NCI-H2171 treated with DMSO at 0.1 percent for 48 hours (cell line): ENCODE results near the gene FAH.
"Not testable (repeated sequence)": the region's sequence is repeated elsewhere in the genome, so short reads cannot be mapped to it uniquely, and the experiment has no call there.

Experiments
- DNase-seq: peaks from one replicate; lab custom pipeline; 2025; lab: John Stamatoyannopoulos, UW

Gene FAH

GRCh38 chr15:80151576-80151975 is 1.2 kb upstream of the FAH start:
- DNase-seq: no peak

DNA sequence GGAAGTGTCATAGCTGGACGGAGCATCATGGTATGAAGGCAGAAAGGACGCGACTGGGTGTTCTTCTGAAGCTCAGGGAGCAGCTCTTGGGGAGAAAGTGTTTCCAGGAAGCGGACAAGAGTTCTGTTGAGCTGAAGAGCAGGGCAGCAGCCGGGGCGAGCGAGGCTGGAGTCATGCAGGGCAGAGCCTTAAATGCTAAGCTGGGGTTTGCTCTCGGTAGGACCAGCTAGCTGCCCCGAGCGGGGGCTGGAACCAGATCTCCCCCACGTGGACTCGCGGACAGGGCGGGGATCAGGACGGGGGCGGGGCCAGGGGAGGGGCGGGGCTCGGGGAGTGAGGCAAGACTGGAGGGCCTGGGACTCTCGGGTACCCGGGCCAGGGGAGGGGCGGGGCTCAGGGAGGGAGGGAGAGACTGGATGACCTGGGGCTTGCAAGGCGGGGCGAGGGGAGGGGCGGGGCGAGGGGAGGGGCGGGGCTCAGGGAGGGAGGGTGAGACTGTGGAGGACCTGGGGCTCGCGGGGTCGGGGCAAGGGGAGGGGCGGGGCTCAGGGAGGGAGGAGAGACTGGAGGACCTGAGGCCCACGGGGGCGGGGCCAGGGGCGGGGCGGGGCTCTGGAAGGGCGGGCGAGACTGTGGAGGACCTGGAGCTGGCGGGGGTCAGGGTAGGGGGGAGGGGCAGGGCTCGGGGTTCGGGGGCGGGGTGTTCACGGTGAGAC is 461 bp upstream of the FAH start:
- peak; percentile 84 for DNase-seq

- no peak for DNase-seq
Observed at GRCh38 chr15:80153900-80154299, 1.1 kb downstream of the FAH start.

- DNase-seq: no peak
Observed at GRCh38 chr15:80154336-80154735, 1.5 kb downstream of the FAH start.

GRCh38 chr15:80155001-80155377 is 2.2 kb downstream of the FAH start:
- DNase-seq: no peak

DNA sequence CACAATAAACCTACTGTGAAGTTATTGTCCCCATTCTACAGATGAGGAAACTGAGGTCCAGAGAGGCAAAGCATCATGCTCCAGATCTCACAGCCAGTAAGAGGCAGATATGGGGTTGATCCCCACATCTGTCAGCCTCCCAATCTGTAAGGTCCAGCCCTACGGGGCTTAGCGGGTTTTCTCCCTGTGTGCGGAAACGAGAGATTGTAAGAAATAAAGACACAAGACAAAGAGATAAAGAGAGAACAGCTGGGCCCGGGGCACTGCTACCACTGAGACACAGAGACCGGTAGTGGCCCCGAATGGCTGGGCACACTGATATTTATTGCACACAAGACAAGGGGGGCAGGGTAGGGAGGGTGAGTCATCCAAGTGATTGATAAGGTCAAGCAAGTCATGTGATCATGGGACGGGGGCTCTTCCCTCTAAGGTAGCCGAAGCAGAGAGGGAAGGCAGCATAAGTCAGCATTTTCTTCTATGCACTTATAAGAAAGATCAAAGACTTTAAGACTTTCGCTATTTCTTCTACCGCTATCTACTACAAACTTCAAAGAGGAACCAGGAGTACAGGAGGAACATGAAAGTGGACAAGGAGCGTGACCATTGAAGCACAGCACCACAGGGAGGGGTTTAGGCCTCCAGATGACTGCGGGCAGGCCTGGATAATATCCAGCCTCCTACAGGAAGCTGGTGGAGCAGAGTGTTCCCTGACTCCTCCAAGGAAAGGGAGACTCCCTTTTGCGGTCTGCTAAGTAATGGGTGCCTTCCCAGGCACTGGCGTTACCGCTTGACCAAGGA is 2.8 kb downstream of the FAH start:
- DNase-seq: not testable (repeated sequence)

DNA sequence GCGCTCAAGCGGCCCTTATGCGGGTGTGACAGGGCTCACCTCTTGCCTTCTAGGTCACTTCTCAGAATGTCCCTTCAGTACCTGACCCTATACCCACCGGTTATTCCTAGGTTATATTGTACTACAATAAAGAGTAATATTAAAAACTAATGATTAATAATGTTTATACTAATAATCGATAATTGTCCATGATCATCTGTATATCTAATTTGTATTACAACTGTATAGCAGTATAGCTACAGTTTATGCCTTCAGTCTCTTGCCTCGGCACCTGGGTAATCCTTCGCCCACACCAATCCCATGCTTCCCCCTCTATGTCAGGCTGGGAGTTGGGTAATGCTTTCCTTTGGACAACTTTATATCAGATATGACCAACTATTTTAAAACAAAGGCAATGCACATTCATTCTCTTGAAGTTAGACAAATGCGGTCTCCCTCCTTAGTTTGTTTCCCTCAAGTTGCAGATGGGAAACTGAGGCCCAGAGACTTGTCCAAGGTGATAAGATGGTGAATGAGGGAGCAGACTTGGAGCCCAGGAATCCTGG is 3.4 kb downstream of the FAH start:
- no peak for DNase-seq

DNA sequence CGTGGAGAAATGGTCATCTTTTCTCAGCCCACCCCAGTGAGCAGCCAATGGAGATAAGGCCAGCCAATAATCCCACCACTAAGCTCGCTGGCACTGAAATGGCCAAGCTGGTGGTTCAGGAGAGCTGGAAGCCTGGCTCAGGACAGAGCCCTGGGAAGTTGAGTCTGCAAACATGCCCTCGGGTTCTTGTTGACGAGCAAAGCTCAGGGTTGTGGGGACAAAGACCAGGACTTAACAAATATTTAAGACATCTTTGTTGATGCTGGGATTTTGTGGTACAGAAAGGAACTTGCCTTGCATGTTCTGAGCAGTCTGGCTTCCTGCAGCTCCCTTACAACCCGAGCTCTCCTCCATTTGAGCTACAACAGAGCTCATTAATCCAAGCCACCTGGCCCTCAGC is 4.4 kb downstream of the FAH start:
- DNase-seq: no peak

- no peak for DNase-seq
Observed at GRCh38 chr15:80159301-80159700, 6.5 kb downstream of the FAH start.

GRCh38 chr15:80159811-80160569 is 7.2 kb downstream of the FAH start:
- no peak for DNase-seq

- DNase-seq: no peak
Observed at GRCh38 chr15:80160570-80161156, 7.9 kb downstream of the FAH start.

GRCh38 chr15:80161468-80162016 is 8.7 kb downstream of the FAH start:
- no peak for DNase-seq

DNA sequence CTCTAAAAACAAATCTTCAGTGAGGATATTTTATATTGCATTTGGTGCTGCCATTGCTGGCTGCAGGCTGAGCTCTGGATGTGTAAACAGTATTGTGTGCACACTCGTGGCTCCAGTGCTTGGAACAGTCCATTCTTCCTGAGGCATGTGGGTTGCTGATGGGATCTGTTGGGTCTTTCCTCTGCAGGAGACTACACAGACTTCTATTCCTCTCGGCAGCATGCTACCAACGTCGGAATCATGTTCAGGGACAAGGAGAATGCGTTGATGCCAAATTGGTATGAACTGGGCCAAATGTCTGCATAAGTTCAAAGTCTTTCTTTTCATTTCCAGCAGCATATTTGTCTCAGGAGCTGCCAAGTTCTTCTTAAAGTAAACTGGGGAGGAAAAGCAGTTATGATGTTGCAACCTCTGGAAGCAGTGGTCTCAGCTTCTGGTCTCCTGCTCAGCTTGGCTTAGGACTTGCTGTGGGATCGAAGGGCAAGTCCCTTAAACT is 9.3 kb downstream of the FAH start:
- DNase-seq: no peak

- no peak for DNase-seq
Observed at GRCh38 chr15:80163217-80163616, 10.4 kb downstream of the FAH start.

- no peak for DNase-seq
Observed at GRCh38 chr15:80163897-80164296, 11.1 kb downstream of the FAH start.

- no peak for DNase-seq
Observed at GRCh38 chr15:80167936-80168335, 15.1 kb downstream of the FAH start.

DNA sequence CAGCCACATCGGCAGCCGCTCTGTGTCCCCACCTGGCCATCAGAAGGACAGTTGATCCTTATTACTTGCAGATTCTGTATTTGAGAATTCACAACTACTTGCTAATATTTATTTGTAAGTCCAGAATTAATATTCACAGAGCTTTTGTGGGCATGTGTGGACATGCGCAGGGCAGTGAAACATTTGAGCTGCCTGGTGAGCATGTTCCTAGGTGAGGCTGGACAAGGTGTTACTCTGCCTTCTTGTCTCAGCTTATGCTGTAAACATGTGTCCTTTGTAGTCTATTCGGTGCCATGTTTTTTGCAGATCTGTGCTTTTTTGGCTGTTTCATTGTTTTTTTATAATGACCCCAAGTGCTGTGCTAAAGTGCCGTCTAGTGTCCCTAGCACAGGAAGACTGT is 15.6 kb downstream of the FAH start:
- no peak for DNase-seq

GRCh38 chr15:80169768-80170357 is 17.1 kb downstream of the FAH start:
- no peak for DNase-seq

DNA sequence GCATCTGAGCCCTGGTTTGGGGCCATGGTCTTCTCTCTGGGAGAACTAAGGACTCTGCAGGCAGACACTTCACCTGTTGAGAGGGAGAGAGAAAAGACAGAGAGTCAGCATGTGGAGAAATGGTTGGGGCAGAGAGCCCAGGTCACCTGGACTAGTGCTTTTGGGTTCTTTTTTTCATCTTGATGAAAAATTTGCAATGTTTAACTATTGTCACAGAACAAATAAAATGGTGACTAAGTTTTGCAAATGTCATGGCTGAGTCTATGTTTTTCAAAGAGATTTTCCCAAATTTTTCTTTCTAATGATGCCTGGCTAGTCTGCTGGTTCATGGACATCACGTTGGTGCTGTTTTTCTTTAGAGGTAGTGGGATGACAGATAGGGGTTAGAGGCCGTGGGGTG is 17.8 kb downstream of the FAH start:
- DNase-seq: no peak

GRCh38 chr15:80171787-80172186 is 19.0 kb downstream of the FAH start:
- DNase-seq: no peak

GRCh38 chr15:80172401-80172800 is 19.6 kb downstream of the FAH start:
- no peak for DNase-seq
